Dermis microvascular lymphatic vessel endothelial cell (primary cell): ENCODE measurements around the gene AGBL1. TPM values are rescaled to one million over a fixed set of nuclear protein-coding genes. Genes with fewer than 3 reads are reported as not detected.

Experiments
- DNase-seq, 2 donors: peaks; one replicate each; pipeline versions ENCODE4 v3.0.0 to v3.0.0-alpha.2; 2010; ENCODE audit warnings: low read depth in 2 of 2
- total RNA-seq: library from RNA; depleted of rRNA; stranded (reverse); fragments of >200 nt; gene quantifications from 2 replicates; pipeline ENCODE4 v1.2.1, GENCODE V29; 2014

Gene AGBL1
- total RNA-seq, 1 donor from 2014 or later: not detected

DNA sequence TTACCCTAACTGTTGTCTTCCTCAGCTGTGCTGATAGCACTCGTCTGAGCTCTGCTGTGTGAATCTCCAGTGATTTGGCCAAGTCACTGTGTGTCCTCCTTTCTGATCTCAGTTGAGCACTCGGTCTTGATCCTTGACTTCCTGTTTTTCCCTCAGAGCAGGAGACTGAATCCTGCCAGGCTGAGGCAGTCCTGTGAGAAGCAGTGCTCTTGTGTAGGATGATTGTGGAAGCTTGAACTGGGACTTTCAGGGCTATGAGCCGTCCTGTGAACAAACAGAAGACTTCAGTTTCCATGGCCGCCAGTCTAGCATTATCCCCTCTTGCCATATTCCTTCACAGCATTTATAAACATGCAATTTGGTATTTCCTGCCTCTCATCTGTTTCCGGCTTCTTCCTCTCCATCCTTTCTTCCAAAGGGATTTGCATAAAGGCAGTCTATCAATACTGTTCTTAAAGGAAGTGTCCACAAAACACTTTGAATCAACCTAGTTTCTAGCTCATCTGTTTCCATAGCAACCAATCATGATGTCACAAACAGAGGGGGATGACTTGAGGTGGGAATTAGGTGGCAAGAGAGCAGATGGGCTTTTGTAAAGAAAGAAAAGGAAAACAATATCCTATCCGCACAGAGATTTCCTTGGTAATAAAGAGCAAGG is 237.2 kb downstream of the AGBL1 start:
- DNase-seq: no peak

DNA sequence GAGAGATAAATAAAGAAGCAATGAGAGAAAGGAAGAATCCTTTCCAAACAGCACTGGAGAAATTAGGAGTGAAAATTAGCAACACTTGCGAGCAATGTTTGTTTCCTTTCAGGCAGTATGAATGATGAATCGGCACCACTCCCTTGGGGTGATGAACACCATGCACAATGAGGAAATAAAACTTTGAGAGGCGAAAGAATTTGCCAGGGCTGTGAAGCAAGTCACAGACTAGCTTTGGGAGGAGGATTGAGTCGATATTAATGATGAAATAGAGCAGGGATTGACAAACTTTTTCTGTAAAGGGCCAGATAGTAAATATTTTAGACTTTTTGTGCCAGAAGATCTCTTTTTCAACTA is 237.7 kb downstream of the AGBL1 start:
- no peak for DNase-seq

DNA sequence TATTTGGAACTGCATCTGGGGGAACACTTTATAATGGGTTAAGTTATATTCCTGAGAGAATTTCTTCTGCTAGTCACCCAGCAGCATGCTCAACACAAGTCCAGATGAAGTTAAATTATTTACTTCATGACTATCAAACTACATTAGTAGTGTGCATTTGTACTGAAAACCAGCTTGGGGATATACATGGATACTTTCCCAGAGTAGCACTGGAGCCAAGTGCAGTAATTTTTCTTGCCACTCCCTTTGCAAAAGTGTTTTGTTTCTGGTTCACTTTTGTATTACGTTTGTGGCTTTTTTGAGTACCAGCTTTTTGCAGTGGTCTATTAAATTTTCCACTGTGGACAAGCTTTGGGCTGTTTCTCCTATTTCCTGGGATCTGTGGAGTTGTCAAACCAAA is 243.0 kb downstream of the AGBL1 start:
- DNase-seq: no peak

DNA sequence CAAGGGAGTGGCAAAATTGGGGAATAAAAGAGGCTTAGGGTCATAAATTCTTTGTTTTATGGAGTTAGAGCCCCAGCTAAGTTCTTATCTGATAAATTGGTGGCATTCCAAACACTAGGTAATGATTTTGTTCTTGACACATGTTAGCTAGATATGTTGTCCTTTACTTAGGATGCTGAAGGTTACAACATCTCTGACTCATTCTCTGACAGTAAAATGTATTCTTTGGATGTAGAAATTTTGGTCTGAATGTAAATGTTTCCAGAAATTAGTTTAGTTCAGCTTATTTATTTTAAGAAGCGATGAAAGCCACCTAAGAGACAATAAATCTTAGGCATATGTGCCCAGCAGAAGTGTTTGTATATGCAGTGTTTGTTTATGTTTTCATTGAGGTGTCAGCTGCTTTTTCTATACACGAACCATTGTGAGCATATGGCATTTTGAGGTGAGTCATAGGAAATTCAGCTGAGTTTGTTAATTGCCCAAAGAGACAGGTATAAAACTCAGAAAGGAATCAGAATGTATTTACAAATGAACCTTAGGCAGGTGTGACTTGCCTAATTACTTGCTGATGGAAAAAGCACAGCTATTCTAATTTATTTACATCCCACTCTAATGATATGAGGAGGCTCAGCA is 247.7 kb downstream of the AGBL1 start:
- DNase-seq: no peak

DNA sequence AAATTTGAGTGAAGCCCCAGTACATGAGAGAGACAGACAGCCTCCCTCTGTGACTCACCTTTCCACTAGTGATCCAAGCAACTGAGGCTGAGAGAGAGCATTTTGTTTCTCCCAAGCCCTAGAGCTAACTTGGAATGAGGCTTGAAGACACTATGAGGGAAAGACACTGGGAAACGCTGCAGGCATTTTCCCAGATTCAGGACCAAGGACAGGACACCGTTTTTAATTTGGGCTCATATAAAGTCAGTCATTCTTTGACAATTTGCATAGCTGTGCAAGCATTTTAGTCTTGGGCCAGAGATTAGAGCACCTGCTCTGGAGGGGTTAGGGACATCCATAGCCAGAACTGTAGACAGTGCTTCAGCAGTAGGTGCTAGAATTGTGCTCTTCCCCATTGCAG is 249.0 kb downstream of the AGBL1 start:
- DNase-seq: no peak

DNA sequence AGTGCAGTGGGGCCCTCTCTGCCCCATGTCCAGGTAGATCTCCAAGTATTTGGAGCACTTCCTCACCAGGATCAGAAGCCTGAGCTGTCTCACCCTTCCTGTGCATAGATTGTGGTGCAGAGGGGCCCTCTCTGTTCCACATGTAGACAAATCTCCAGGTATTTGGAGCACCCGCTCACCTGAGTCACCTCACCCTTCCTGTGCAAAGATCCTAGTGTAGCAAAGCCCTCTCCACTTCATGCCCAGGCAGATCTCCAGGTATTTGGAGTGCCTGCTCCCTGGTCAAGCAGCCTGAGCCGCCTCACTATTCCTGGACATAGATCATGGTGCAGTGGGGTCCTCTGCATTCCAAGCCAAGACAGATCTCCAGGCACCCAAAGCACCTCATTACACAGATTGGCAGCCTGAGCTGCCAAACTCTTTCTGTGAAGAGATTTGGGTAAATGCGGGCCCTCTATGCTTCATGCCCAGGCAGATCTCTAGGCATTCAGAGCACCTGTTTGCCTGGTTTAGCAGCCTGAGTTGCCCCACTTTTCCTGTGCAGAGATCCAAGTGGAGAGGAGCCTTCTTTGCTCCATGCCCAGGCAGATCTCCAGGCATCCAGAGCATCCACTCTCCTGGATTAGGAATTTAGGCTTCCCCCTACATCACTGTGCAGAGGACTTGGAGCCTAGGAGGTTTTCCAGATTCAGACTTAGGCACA is 249.8 kb downstream of the AGBL1 start:
- no peak for DNase-seq

DNA sequence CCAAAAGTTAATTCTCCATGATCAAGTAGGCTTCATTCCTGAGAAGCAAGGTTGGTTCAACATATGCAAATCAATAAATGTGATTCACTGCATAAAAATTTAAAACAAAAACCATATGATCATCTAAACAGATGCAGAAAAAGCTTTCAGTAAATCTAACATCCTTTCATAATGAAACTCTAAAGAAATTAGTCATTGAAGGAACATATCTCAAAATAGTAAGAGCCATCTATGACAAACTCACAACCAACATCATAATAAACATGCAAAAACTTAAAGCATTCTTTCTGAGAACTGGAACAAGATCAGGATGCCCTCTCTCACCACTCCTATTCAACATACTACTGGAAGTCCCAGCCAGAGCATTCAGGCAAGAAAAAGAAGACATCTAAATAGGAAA is 254.1 kb downstream of the AGBL1 start:
- DNase-seq: no peak

DNA sequence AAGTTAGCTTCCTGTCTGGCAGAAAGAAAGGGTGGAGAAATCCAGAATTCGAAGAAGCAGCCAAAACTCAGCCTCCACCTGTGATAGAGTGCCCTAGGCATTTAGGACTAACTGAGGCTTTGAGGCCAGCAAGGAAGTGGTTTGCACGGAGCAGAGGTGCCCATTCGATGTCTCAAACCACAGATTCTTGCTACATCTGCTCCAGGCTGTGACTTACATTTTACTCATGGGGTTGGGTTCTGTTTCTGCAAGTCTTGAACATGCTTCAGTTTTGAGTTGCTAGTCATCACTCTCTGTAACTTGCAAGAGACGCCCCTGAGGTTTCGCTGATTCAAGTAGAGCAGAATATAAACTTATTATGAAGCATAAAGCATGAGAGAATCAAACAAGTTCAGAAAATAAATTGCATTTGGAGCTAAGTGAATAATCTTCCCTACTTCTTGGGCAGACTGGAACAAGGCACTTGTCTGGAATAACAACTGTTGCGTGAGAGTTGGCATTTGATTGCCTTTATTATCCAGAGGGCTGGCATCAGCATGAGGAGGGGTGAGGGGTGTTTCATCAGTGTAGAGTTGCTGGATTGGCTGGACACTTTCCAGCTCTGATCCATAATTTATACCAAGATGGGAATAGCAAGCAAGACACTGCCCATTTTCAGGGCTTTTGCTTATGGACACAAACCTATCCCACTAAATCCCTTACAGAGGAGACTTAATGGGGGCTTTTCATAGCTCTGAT is 256.5 kb downstream of the AGBL1 start:
- DNase-seq: no peak

DNA sequence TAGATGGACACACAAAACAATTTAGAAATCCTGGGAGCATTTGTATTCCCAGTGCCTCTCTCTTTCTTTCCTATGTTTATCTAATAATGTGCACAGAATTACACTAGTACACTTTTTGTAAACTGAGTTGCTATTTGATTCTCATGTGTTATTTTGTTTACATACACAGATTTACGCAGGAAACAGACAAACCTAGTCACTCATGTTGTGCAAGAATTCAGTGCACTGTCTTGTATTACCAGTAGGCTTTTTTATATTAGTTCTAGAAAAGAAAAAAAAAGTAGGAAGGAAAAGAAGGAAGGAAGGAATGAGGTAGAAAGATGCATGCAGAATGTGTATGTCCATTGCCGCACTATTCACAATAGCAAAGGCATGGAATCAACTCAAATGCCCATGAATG is 257.4 kb downstream of the AGBL1 start:
- no peak for DNase-seq

DNA sequence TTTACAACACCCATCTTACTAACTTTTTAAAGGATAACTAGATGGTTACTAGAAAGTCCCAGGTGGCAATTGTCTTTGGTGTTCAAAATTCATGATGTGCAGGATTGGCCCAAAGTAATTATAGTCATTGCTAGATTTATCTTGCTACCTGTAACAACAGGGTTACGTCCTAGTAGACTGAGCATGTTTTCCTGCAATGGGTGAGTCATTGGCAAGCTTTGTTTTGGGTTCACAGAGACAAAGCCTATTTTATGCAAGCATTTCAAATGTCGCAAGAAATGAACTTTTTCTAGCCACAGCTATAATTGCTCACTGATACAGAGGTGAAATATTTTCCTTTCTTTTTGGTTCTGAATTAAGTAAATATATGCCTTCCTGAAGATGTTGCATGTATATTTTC is 267.6 kb downstream of the AGBL1 start:
- no peak for DNase-seq

DNA sequence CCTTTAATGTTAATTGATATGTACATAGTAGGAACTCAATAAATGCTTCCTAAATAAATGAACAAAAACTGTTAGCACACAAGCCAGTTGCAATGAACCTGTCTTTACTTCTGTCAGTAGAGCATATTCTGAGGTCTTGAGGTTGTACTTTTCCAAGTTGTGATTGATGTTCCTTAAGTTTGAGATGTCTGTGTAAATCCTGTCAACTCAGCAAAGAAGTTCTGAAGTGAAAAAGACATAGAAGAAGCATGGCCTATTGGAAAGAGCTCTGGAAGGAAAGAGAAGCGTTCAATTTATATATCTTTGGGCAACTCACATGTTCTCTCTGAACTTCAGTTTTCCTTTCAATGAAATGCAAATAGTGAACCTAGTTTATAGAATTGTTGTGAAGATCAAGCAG is 269.9 kb downstream of the AGBL1 start:
- DNase-seq: no peak

DNA sequence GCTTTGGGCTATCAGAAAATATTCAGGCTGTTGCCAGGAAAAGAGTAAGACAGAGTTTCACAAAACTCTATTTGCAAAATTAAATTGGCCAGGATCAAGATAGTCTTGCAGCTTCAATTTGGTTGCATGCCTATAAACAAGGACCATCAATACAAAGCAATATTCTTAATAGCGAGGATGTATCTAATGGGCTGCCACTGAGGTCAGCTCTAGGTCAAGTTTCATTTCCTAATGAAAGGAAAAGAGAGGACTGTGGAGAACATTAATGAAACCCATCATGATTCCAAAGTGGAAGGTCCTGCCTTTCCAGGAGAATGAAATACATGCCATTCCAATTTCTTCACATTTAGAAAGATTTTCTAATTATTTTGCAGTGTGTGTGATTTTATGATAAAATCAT is 273.5 kb downstream of the AGBL1 start:
- DNase-seq: no peak

DNA sequence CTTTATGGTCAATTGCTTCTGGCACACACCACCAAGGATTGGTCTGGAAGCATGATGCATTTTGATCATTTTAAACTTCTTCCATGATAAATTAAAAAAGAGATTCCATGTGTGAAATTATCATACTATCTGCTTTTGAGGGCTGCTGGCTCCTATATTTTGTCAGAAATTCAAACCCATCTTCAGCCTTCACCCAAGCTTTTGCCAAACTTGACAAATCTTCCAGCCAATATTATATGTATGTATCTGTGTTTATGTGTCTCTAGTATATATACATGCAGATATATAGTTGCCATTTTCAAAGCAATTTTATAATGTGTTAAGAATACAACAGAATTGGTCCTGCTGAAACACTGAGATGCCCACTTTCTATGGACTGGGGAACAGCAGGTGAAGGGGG is 275.7 kb downstream of the AGBL1 start:
- no peak for DNase-seq

DNA sequence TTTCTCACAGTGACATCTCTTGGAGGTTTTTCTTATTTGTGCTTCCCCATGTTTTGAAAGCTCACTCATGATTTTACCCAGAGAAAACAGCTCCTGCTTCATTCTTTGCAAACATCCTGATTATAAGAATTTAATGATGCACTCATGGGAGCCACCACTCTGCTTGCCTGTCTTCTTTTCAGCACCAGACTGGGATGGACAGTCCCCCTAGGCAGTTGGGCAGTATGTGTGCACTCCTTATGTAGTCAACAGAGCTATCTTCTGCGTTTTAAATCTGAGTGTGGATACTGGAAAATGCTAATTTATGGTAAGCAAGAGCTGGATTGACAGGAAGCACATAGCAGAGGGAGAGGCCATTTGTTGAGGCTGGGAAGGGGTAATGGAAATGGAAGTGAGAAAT is 276.1 kb downstream of the AGBL1 start:
- DNase-seq: no peak

DNA sequence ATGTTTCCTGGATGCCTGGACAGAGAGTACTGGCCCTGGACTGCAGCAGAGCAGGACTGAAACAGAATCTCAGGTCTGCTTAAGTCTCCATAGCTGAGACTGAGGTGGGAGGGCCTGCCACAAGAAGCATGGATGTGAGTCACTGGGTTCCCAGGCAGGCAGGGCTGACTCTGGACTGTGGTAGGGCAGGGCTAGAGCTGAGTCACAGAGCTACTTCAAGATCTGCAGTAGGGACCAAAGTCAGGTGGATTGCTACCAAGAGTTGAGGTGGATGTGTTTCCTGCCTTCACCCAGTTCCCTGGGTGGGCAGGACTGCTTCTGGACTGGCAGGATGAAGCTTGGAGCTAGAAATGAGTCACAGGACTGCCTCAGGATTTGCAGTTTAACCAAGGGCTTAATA is 282.9 kb downstream of the AGBL1 start:
- no peak for DNase-seq

DNA sequence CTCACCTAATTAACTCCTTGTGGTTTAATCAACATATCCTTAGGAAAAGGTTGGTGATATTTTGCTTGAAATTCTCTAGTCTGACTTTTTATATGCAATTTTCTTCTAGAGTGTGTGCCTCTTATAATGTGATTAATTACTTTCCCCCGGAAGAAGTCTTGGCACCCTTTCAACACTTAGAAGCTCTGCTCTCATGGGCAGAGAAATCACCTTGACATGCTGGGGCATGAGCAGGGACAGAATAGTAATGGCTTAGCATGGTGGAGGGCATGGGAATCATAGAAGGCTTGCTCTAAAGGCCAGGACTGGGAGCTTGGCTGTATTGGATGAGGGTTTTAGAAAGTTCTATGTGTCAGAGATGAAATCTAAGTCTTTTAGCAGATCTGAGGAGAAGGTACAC is 293.5 kb downstream of the AGBL1 start:
- no peak for DNase-seq

DNA sequence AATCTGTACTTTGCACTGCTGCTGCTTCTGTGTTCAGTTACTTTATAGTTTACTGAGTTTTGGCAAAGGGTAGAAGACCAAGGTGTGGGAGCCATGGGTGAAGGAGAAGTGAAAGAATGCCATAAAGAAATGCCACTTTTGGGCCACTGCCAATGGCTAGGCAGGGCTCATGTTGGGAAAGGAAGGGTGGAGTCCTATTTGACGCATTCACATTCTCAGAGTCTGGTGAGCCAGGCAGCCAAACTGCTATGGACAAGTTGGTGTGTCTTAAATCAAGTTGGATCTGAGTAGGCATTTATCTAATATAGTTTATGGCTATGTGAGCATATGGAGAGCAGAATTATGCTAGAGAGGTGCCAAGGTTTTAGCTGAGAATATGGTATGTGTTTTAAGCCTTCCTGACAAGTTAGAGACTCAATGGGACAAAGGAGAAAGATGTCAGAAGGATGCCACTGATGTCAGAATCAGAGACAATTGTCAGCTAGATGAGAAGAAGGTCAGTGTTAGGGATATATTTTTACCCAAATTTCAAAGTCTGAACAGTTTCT is 296.1 kb downstream of the AGBL1 start:
- no peak for DNase-seq

DNA sequence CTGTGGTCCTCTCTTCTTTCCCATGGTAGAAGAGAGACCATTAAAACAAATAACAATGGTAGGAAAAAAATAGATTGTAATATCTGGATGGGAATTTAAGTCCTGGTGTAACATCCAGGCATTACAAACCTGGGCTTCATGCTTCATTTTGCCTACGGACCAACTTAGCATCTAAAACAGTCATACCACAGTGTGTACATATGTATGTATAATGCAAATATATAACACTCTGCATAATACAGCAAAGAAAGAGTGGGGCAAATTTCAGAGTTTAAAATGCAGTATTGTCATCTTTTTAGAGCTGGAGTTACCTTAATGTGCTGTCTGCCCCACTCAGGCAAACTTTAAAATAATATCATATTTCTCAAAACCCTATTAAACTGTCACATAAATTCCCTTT is 298.2 kb downstream of the AGBL1 start:
- DNase-seq: no peak

DNA sequence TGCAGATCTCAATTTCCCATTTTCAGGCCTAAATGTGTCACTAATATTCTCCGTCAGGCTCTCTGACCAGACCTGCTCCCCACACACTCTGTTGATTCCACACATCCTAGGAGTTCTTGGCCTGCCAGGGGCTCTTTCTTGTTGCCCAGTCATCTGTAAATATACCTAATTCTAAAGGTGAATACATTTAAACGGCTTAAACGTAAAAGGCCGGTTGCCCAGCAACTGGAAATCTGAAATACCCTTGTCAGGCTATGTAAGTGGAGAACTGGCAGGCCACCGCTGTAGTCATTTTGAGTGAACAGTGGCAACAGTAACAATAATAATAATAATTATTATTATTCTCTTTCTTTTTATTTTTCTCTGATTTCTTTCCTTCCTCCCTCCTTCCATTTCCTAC is 302.7 kb downstream of the AGBL1 start:
- DNase-seq: no peak

DNA sequence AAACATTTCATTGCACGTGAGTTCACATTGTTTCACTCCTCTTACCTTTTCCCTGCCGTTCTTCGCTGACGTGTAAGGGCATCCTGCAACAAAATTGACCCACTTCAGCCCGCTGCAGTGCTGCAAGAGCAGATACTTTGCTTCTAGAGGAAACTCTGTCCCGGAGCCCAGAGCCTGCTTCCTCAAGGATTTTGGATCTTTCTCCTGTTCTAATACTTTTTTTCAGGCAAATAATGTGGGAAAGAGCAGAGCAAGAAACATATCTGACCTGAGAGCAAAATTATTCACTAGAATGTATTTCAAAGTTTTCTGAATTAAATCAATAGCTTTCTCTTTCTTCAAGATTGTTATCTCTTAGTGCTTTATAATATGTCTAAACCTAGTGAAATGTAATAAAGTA is 303.9 kb downstream of the AGBL1 start:
- DNase-seq: no peak

DNA sequence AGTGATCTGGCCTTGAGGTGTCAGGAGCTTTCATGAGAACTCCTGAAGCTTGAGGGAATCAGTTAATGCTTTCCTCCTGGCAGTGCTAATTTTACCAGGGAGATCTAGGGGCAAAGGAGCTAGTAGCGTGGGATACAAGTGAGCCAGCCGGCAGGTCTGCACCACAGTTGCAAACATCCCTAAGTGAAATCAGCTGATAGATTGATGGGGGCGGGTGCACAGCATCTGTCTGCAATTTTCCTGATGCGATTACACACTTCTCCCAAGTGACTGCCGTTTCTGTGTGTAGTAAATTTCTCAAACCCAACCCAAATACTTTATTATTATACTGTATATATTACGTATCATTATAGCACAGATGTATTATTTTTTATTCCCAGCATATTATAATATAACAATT is 304.5 kb downstream of the AGBL1 start:
- DNase-seq: no peak

DNA sequence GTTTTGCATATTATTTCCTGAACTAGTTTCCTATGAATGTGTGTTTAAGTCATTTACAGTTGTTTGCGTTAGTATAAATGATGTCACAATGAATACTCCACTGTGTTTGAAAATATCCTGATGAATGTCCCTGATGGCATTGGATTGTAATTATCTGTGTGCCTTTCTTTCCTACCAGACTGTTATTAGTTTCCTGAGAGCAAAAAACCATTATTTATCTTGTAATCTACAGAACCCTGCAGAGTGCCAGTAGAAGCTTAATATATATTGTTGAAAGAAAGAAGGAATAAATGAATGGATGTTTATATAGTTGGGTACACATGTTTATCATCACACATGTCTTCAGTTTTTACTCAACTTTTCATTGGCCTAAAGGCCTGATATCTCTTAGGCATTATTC is 312.6 kb downstream of the AGBL1 start:
- DNase-seq: no peak
